Putamen (tissue), 1 donor: ENCODE data around the gene C19orf67.

Experiments used
- DNase-seq: peaks from one replicate; pipeline ENCODE4 v3.0.0-alpha.2; 2016; ENCODE audit warnings: low spot score

Gene C19orf67

GRCh38 chr19:14085309-14085995, at the start of gene C19orf67:
Gene C19orf67, minus strand, starts transcription at chr19:14085783. Its CDS starts 156 bp downstream, at chr19:14085627.
- no peak for DNase-seq

- DNase-seq, result no peak
Measured at GRCh38 chr19:14135355-14135754, 49.8 kb upstream of the C19orf67 start.

- no peak for DNase-seq
Measured at GRCh38 chr19:14127929-14128509, 42.4 kb upstream of the C19orf67 start.

GRCh38 chr19:14127176-14127575, 41.6 kb upstream of the C19orf67 start:
- DNase-seq, result no peak

GRCh38 chr19:14122924-14123323, 37.3 kb upstream of the C19orf67 start:
- no peak for DNase-seq

- no peak for DNase-seq
Measured at GRCh38 chr19:14120497-14120780, 34.9 kb upstream of the C19orf67 start.

- DNase-seq, result no peak
Measured at GRCh38 chr19:14119644-14120496, 34.3 kb upstream of the C19orf67 start.

GRCh38 chr19:14119146-14119545, 33.6 kb upstream of the C19orf67 start:
- DNase-seq, result no peak

GRCh38 chr19:14118165-14119051, 32.8 kb upstream of the C19orf67 start:
- DNase-seq, result peak; percentile 74

- peak; percentile 99 for DNase-seq
Measured at GRCh38 chr19:14117668-14118164, 32.1 kb upstream of the C19orf67 start, which contains the start of gene PRKACA. Gene PRKACA, minus strand, starts transcription at chr19:14117762. Its CDS starts 215 bp downstream, at chr19:14117547.

- DNase-seq, result no peak
Measured at GRCh38 chr19:14116918-14117578, 31.5 kb upstream of the C19orf67 start.

- no peak for DNase-seq
Measured at GRCh38 chr19:14116525-14116917, 30.9 kb upstream of the C19orf67 start.

- no peak for DNase-seq
Measured at GRCh38 chr19:14115756-14116155, 30.2 kb upstream of the C19orf67 start.

GRCh38 chr19:14114854-14115253, 29.3 kb upstream of the C19orf67 start:
- no peak for DNase-seq

- DNase-seq, result no peak
Measured at GRCh38 chr19:14114439-14114838, 28.9 kb upstream of the C19orf67 start.

GRCh38 chr19:14113762-14114414, 28.3 kb upstream of the C19orf67 start:
- DNase-seq, result no peak

- DNase-seq, result no peak
Measured at GRCh38 chr19:14112809-14113385, 27.3 kb upstream of the C19orf67 start.

- DNase-seq, result no peak
Measured at GRCh38 chr19:14112051-14112808, 26.6 kb upstream of the C19orf67 start.

- no peak for DNase-seq
Measured at GRCh38 chr19:14111486-14111885, 25.9 kb upstream of the C19orf67 start.

GRCh38 chr19:14110650-14111049, 25.1 kb upstream of the C19orf67 start:
- DNase-seq, result no peak
